ENCODE results near the gene KDM2A.
A peak's percentile ranks its signal among the peaks of the same experiment; 100 is the strongest.

The KDM2A gene

DNA sequence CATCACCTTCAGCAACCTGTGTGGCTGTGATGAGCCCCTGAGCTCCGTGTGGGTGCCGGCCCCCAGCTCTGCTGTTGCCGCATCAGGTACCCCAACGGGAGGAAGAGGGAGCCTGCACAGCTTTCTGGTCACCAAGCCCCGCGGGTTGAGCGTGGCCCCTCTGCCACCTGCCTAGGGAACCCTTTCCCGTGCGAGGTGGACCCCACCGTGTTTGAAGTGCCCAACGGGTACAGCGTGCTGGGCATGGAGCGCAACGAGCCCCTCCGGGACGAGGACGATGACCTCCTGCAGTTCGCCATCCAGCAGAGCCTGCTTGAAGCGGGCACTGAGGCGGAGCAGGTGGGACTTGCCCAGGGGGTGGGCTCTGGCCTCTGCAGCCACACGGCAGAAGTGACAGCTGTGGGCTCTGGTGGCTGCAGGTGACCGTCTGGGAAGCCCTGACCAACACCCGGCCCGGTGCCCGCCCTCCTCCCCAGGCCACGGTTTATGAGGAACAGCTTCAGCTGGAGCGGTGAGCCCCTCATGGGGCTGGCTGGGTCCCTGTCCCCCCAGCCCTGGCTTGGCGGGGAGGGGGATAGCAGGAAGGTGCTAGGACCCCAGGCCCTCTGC is 182.4 kb downstream of the KDM2A start:
- TF ChIP-seq, protein P1, sequence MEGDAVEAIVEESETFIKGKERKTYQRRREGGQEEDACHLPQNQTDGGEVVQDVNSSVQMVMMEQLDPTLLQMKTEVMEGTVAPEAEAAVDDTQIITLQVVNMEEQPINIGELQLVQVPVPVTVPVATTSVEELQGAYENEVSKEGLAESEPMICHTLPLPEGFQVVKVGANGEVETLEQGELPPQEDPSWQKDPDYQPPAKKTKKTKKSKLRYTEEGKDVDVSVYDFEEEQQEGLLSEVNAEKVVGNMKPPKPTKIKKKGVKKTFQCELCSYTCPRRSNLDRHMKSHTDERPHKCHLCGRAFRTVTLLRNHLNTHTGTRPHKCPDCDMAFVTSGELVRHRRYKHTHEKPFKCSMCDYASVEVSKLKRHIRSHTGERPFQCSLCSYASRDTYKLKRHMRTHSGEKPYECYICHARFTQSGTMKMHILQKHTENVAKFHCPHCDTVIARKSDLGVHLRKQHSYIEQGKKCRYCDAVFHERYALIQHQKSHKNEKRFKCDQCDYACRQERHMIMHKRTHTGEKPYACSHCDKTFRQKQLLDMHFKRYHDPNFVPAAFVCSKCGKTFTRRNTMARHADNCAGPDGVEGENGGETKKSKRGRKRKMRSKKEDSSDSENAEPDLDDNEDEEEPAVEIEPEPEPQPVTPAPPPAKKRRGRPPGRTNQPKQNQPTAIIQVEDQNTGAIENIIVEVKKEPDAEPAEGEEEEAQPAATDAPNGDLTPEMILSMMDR (IDR thresholded peaks at IDR 0.05; ENCODE audit: control insufficient read depth, insufficient read depth, low read depth, low read length, missing control alignments) = no peak
- DNase-seq (ENCODE audit: low read depth) = no peak
- no peak overlapping the region for H3K4me3 ChIP-seq (ENCODE audit: control insufficient read depth, low read depth, low read length)

DNA sequence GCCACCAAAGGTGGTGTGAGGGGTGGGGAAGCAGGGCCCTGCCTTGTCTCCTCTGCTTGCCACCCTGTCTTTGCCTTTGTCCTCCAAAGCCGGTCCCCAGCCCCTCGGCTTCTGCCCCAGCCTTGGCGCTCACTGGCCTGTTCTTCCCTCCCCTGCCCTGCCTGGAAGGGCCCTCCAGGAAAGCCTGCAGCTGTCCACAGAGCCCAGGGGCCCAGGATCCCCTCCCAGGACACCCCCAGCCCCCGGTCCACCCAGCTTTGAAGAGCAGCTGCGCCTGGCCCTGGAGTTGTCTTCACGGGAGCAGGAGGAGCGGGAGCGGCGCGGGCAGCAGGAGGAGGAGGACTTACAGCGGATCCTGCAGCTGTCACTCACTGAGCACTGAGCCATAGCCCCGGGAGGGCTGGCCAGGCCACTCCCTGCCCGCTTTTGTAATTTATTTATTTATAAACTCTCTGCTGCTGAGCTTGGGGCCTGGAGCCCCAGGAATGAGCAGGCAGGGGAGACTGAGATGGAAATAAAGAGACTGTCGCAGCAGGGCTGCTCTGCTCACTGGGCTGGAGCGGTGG is 183.0 kb downstream of the KDM2A start:
- DNase-seq (ENCODE audit: low read depth) = no peak
- TF ChIP-seq, protein P1 (IDR thresholded peaks at IDR 0.05; ENCODE audit: control insufficient read depth, insufficient read depth, low read depth, low read length, missing control alignments) = no peak
- no peak overlapping the region for H3K4me3 ChIP-seq (ENCODE audit: control insufficient read depth, low read depth, low read length)

DNA sequence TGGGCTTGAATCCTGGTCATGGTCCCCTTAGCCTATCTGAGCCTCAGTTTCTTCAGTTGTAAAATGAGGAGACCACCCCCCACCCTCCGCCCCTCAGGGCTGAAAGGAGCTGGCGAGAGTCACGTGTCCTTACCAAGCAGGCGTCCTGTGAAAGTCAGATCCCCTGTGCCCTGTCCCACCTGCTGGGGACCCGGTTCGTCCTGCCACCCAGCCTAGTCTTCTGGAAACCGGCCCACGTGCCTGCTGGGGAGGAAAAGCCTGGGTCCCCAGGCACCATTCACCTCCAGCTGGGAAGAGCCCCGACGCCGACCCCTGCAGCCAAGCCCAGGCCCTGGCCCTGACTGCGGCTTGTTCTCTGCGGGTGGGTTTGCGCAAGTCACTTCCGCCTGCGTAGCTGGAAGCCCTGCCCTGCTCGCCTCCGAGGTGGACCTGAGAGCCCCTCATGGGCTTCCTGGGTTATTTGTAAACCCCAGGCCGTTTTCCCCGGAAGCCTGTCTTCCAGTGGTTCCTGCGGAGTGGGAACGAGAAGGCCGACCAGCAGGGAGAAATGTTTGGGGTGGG is 183.6 kb downstream of the KDM2A start:
- DNase-seq (ENCODE audit: low read depth) = no peak
- H3K4me3 ChIP-seq (ENCODE audit: control insufficient read depth, low read depth, low read length) = peak overlapping the region; percentile 72
- TF ChIP-seq, protein P1 (IDR thresholded peaks at IDR 0.05; ENCODE audit: control insufficient read depth, insufficient read depth, low read depth, low read length, missing control alignments) = no peak

DNA sequence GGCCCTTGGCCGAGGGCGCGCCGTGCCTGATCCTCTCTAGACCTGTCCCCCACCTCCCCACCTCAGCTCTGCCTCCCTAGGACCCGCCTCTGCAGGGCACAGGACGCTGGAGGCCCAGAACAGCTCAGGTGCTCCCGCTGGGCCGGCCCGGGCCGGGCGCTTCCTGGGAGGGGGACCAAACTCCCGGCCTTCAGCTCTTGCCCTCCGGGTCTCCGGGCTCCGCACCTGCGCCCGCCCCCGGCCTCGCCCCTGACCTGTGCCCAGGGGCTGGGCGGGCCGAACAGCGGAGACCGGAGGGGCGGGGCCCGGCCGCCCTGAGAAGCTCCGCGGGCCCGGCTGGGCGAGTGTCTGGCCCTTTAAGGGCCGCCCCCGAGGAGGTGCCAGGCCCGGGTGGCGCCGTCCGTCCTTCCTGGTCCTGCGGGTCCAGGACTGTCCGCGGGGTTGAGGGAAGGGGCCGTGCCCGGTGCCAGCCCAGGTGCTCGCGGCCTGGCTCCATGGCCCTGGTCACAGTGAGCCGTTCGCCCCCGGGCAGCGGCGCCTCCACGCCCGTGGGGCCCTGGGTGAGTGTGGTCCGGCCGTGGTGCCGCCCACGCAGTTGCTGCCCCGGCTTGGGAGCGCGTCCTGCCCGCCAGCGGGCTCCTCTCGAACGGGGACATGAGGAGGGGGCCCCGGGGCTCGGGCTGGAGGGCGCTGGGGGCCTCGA is 184.2 kb downstream of the KDM2A start, which contains the start of gene SSH3:
Gene SSH3 (plus strand): TSS at position 399 of the 703 bp plus-strand sequence. CDS start 96 bp downstream, at position 495.
- peak within 1 kb of the TSS; percentile 72 for H3K4me3 ChIP-seq (ENCODE audit: control insufficient read depth, low read depth, low read length)
- TF ChIP-seq, protein P1 (IDR thresholded peaks at IDR 0.05; ENCODE audit: control insufficient read depth, insufficient read depth, low read depth, low read length, missing control alignments) = no peak
- DNase-seq (ENCODE audit: low read depth) = no peak

DNA sequence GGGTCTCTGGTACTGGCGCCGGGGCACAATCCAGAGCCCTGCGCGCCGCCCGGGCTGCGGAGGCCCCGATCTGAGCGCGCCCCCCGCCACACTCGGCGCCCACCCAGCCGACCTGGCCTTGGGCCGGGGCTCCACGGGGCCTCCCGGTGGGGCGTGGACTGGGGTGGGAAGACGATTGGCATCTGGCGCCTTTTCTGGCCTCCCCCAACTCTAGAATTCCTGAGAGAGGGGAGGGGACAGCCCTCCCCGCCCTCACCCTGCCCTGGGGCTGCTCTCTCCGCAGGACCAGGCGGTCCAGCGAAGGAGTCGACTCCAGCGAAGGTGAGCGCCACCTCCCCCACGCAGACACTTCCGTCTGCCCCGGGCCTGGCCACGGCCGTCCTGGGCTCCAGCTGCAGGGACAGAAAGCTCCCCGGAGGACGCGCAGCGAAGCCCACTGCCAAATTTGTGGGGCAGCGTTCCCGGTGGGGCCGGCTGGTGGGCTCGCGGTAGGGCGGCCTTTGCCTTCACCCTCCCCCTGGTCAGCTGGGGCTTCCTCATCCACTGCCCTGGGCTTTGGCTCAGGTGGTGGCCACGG is 184.9 kb downstream of the KDM2A start:
- TF ChIP-seq, protein P1 (IDR thresholded peaks at IDR 0.05; ENCODE audit: control insufficient read depth, insufficient read depth, low read depth, low read length, missing control alignments) = no peak
- H3K4me3 ChIP-seq (ENCODE audit: control insufficient read depth, low read depth, low read length) = peak overlapping the region; percentile 72
- DNase-seq (ENCODE audit: low read depth) = no peak

DNA sequence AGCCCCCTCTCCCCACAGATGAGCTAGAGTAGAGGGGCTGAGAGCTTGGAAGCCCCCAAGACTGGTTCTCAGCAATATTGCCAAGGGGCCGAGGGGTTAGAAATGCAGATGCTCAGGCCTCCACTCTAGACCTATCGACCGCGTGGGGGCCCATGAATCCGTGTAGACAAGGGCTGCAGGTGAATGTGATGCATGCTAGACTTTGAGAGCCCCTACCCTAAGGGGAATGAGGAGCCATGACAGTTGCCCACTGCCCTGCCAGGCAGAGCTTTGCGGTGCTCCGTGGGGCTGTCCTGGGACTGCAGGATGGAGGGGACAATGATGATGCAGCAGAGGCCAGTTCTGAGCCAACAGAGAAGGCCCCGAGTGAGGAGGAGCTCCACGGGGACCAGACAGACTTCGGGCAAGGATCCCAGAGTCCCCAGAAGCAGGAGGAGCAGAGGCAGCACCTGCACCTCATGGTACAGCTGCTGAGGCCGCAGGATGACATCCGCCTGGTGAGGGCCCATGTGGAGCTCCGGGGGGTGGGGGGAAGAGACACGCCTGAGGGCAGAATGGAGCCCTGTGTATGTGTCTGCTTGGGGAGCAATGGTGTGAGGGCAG is 185.5 kb downstream of the KDM2A start:
- TF ChIP-seq, protein P1 (IDR thresholded peaks at IDR 0.05; ENCODE audit: control insufficient read depth, insufficient read depth, low read depth, low read length, missing control alignments) = no peak
- H3K4me3 ChIP-seq (ENCODE audit: control insufficient read depth, low read depth, low read length) = peak overlapping the region; percentile 72
- DNase-seq (ENCODE audit: low read depth) = no peak
